OCI-M1 (cell line): ENCODE data around the gene RTN4RL2.

Source experiments
- DNase-seq: peaks from one replicate; lab custom pipeline; 2025; lab: John Stamatoyannopoulos, UW

RTN4RL2 gene

DNA sequence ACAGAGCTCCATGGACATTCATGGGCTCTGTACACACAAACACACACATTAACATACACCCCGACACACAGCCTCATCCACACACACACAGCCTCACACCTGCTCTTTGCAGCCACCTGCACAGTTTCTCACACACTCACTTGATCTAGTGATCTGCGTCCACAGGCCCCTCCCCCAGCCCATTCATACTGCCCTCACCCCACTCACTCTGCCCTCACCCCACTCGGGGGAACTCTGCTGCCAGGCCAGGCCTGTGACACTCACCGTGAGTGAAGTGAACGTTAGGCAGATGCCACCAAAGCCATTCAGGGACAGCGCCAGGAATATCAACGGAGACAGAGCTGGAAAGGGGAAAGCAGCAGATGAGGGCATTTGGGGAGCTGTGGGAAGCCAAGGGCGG, 40.2 kb downstream of the RTN4RL2 start:
- no peak for DNase-seq

GRCh38 chr11:57500926-57501325, 40.6 kb downstream of the RTN4RL2 start:
- no peak for DNase-seq

DNA sequence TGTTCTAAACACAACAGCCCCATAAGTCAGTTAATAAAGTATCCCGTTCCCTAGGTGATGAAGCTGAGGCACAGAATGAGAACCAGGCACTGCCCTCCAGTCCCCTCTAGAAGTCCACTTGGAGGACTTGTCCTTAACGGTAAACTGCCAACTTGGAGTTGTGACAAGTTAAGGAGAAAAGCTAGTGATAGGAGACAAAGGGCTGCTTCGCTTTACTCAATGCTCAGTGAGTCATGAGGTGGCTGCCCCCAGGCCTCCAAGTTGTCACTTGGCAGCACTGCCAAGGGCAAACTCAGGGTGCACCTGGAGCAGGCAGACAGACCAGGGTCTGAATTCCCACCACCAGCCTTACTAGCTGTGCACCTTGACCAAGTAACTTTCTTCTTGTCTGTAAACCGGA, 41.6 kb downstream of the RTN4RL2 start:
- no peak for DNase-seq

DNA sequence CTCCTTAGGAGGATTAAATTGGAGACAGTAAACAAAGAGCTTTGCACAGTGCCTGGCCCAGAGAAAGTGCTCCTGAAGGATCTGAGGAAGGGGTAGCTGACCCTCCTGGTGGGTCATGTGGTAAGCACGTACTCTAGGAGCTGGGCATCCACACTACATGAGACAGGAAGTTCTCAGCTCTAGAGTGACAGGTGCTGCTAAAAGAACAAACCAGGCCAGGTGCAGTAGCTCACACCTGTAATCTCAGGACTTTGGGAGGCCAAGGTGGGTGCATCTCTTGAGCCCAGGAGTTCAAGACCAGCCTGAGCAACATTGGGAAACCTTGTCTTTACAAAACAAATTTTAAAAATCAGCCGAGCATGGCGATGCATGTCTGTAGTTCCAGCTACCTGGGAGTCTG, 42.0 kb downstream of the RTN4RL2 start:
- no peak for DNase-seq

DNA sequence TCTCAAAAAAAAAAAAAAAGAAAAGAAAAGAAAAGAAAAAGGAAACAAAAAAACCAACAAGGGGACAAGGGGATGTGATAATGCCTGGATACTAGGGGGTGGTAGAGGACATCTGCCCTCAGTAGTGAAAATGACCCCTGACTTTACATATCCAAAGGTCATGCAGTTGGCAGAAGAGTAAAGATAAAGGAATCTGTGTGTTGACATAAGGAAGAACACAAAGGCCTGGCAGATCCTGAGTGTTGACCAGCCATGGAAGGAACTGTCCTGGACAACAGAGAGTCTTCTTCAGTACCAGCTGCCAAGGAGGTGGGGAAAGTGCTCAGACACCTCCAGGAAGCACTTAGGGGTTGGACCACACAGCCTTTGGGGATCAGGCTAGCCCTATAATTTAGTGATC, 42.5 kb downstream of the RTN4RL2 start:
- DNase-seq: no peak

- DNase-seq: no peak
These were observed 44.2 kb downstream of the RTN4RL2 start for GRCh38 chr11:57504511-57504910.

DNA sequence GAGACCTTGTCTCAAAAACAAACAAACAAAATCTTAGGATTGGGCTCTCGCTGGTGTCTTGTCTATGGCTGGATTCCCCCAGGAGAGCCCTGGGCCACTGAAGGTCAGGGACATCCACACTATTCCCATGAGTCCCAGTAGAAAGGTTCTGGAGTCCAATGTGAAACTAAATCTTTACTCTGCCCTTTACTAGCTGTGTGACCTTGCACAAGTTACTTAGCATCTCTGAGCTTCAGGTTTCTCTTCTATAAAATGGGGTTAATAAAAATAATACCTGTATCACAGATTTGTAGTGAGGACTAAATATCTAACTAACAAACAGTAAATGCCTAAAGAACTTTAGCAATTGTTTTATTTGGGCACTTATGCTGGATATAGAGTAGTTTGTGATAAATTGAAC, 46.2 kb downstream of the RTN4RL2 start:
- no peak for DNase-seq

- DNase-seq: no peak
These were observed 48.2 kb downstream of the RTN4RL2 start for GRCh38 chr11:57508341-57509170.

DNA sequence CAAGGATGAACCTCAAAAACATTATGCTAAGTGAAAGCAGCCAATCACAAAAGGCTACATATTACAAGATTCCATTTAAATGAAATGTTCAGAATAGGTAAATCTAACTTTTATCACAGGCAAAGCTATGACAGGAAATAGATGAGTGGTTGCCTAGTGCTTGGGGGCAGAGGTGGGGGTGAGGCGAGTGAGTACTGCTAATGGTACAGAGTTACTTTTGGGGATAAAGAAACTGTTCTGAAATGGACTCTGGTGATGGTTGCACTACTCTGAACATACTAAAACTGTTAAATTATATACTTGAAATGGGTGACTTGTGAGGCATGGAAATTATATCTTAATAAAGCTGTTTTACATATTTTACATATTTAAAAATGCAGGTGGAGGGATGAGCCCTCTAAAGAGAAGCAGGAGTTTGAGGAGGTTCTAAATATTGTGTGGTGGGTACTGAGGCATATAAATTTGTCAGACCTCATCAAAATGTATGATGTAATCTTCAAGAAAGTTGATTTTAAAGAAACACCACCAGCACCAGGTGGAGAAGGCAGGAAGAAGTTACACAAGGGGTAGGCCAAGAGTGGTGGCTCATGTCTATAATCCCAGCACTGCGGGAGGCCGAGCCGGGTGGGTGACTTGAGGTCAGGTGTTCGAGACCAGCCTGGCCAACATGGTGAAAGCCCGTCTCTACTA, 51.6 kb downstream of the RTN4RL2 start:
- peak; percentile 18 for DNase-seq

DNA sequence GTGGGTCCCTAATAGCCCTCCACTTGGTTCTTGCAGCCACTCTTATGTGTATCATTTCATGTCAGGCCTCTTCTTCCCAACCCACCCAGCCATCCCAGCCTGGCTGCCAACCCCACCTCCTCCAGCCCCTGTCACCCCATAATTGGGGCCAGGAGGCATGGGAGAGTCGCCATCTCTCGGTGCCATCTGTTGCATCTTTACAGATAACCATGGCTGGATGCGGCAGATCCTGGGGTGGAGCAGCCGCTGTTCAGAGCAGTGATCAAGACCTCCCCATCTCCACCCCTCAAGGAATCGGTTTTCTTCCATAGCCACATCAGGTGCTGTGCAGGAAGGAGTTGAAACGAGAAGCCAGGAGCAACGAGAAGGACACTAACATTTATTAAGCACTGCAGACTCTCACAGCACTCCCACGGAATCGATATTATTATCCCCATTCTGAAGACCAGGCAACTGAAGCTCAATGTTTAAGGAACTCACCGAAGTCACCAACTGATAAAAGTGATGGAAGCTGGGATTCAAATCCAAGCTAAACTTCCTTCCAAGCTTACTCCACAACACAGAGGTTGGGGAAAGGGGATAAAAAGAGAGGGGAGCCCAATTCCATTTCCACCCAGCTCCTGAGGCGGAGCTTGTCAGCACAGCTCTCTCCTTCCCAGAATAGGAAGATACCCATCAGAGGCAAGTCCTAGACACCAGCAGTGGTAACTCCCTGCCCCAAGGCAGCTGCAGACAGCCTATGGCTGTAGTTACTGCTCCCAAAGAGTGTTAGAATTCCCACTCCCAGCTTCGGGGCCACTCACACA, 52.5 kb downstream of the RTN4RL2 start:
- DNase-seq: peak; percentile 71

DNA sequence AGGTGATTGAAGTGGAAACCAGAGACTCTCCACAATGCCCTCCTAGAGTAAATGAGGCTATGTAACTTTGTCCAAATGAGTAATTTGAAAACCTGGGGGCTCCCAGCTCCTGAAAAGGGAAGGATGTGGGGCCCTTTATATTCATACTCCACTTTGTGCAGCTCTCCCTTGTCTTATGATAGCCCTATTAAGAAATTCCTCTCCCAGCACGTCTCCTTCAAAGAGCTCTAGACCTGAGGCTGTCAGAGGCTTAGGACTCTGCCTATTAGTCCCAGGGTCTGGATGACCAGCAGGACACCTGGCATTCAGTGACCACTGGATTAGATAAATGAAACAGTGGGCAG, 53.1 kb downstream of the RTN4RL2 start:
- DNase-seq: no peak

- peak; percentile 64 for DNase-seq
These were observed 53.7 kb downstream of the RTN4RL2 start for GRCh38 chr11:57513911-57514537.

GRCh38 chr11:57514538-57515331, 54.4 kb downstream of the RTN4RL2 start:
- DNase-seq: peak; percentile 64

DNA sequence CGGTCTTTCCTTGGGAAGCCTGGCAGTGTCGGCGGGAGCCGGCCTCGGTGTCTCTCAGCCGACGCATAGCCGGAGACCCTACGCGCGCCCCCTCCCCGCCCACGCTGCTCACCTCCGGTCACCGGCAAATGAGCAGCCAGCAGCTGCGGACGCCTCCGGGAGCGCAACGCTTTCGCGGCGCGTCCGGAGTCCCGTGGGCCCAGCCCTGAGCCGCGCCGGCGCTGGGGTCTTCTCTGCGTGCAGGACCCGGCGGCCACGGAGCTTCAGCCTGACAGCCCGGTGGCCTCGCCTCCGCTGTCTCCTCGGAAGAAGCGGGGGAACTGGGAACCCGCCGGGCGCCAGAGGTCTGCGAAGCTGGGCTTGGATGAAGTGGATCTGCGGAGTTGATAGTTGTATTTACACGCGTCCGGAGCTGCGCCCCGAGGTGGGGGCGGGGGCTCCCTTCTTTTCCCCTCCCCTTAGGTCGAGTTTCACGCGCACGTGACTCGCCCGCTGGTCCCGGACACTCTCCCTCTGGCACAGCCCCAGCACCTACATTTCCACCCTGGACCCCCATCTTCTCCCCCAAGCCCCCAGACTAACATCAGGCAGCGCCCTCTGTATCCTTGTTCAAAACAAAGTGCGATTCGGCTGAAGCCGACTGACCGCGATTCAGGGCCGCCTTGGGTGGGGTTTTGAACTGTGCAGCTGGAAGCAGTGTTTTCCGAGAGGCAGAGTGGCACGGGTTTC, 55.2 kb downstream of the RTN4RL2 start, which contains the start of gene SLC43A1:
Gene SLC43A1, minus strand, starts transcription at position 371 of the 729 bp plus-strand sequence. CDS start 1,591 bp downstream, outside the sequence.
- DNase-seq: peak; percentile 77

- DNase-seq: no peak
These were observed 55.7 kb downstream of the RTN4RL2 start for GRCh38 chr11:57516061-57516443.

DNA sequence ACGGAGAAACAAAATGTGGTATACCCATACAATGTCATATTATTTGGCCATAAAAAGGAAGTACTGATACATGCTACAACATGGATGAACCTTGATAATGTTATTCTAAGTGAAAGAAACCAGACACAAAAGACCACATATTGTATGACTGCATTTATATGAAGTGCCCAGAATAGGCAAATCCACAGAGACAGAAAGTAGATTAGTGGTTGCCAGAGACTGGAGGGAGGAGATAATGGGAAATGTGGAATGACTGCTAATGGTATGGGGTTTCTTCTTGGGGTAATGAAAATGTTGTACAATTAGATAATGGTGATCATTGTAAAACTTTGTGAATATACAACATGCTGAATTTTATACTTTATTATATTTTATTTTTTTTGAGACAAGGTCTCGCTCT, 60.8 kb downstream of the RTN4RL2 start:
- peak; percentile 27 for DNase-seq

DNA sequence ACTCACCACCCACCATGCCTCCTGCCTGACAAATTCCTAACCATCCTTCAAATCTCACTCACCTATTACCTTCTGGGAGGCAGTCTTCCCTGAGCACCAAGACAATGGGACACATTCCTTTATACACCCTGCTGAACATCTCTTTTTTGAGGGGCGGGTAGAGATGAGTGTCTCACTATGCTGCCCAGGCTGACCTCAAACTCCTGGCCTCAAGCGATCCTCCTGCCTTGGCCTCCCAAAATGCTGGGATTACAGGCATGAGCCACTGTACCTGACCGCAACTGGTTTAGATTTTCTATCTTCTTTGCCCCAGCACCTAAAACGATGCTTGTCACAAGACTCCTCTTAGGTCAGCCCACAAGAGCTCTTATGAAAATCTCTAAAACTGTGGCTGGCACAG, 63.1 kb downstream of the RTN4RL2 start:
- no peak for DNase-seq
